ENCODE results near the gene SMIM10L1.

DNA sequence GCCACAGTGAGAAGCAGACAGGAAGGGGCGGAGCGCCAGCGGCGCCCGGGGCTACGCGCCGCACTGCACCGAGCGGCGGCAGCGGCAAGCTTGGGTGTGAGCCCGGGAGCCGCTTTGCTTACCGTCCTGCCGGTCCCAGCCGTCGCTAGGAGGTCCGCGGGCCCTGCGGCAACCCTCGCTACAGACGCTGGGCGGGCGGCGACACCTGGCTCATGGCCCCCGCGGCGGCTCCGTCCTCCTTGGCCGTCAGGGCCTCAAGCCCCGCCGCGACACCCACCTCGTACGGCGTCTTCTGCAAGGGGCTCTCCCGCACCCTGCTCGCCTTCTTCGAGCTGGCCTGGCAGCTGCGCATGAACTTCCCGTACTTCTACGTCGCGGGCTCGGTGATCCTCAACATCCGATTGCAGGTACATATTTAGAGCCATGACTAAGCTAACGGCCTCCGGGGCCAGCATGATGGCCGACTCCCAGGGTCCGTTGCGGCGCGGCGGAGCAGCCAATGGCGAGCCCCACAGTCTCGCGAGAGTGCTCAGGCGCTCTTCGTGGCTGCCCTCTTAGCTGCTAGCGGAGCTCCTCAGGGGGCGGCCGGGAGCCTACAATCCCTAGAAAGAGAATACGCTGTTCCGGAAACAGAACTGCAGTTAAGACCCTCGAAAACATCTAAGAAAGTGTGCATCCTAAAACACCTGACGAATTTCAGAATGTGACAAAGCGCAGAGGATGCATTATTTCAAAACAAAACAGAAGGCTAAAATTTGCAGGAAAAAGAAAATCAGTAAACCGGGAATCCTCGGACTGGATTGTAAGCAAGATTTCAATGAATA is at the start of gene SMIM10L1:
- TF ChIP-seq, protein P1, sequence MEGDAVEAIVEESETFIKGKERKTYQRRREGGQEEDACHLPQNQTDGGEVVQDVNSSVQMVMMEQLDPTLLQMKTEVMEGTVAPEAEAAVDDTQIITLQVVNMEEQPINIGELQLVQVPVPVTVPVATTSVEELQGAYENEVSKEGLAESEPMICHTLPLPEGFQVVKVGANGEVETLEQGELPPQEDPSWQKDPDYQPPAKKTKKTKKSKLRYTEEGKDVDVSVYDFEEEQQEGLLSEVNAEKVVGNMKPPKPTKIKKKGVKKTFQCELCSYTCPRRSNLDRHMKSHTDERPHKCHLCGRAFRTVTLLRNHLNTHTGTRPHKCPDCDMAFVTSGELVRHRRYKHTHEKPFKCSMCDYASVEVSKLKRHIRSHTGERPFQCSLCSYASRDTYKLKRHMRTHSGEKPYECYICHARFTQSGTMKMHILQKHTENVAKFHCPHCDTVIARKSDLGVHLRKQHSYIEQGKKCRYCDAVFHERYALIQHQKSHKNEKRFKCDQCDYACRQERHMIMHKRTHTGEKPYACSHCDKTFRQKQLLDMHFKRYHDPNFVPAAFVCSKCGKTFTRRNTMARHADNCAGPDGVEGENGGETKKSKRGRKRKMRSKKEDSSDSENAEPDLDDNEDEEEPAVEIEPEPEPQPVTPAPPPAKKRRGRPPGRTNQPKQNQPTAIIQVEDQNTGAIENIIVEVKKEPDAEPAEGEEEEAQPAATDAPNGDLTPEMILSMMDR (IDR thresholded peaks at IDR 0.05): no peak
- no peak for TF ChIP-seq POLR2A (IDR thresholded peaks at IDR 0.05)
